Pons (tissue), 1 donor: Measurements from ENCODE around the gene FOXP4.

ENCODE experiments used
- DNase-seq: peaks from one replicate; pipeline ENCODE4 v3.0.0-alpha.2; 2016; ENCODE audit warnings: low spot score

Gene FOXP4

GRCh38 chr6:41522780-41523548 lies 23.2 kb upstream of the FOXP4 start:
- DNase-seq: no peak

- no peak for DNase-seq
These were observed 22.1 kb upstream of the FOXP4 start for GRCh38 chr6:41523915-41524633.

- DNase-seq: no peak
These were observed 21.6 kb upstream of the FOXP4 start for GRCh38 chr6:41524634-41525011.

- no peak for DNase-seq
These were observed 18.3 kb upstream of the FOXP4 start for GRCh38 chr6:41527721-41528408.

- no peak for DNase-seq
These were observed 17.7 kb upstream of the FOXP4 start for GRCh38 chr6:41528409-41528963.

GRCh38 chr6:41529049-41529448 lies 17.1 kb upstream of the FOXP4 start:
- no peak for DNase-seq

GRCh38 chr6:41529970-41530369 lies 16.2 kb upstream of the FOXP4 start:
- no peak for DNase-seq

GRCh38 chr6:41530476-41530875 lies 15.7 kb upstream of the FOXP4 start:
- no peak for DNase-seq

- DNase-seq: no peak
These were observed 15.2 kb upstream of the FOXP4 start for GRCh38 chr6:41531016-41531415.

- DNase-seq: no peak
These were observed 14.3 kb upstream of the FOXP4 start for GRCh38 chr6:41531591-41532582.

- DNase-seq: no peak
These were observed 10.4 kb upstream of the FOXP4 start for GRCh38 chr6:41535766-41536165.

GRCh38 chr6:41536795-41537758 lies 9.1 kb upstream of the FOXP4 start:
- DNase-seq: no peak

GRCh38 chr6:41538556-41539182 lies 7.5 kb upstream of the FOXP4 start:
- DNase-seq: no peak

- no peak for DNase-seq
These were observed 7.0 kb upstream of the FOXP4 start for GRCh38 chr6:41539204-41539603.

- no peak for DNase-seq
These were observed 4.8 kb upstream of the FOXP4 start for GRCh38 chr6:41541364-41541763.

- DNase-seq: no peak
These were observed 3.1 kb upstream of the FOXP4 start for GRCh38 chr6:41543087-41543486.

GRCh38 chr6:41545247-41545702 lies 906 bp upstream of the FOXP4 start:
- DNase-seq: no peak

- DNase-seq: no peak
These were observed 289 bp downstream of the FOXP4 start for GRCh38 chr6:41546475-41546865.
